LHCN-M2 (cell line): ENCODE results near the gene SVIP. TPM values are rescaled to one million over a fixed set of nuclear protein-coding genes. Genes with fewer than 3 reads are reported as not detected.

Source experiments
- DNase-seq: peaks from one replicate; pipeline ENCODE4 v3.0.0-alpha.2; 2012; ENCODE audit warnings: low read depth
- total RNA-seq: library from RNA; depleted of rRNA; stranded (reverse); fragments of >200 nt; gene quantifications from 2 replicates; pipeline ENCODE4 v1.2.3, GENCODE V29; 2014; rRNA removed

The SVIP gene
- total RNA-seq, 1 experiment from 2014 or later: 10.2 TPM

- peak; percentile 5 for DNase-seq
These were observed 33.7 kb downstream of the SVIP start for GRCh38 chr11:22795914-22796313.

GRCh38 chr11:22792497-22792896 lies 37.1 kb downstream of the SVIP start:
- peak; percentile 51 for DNase-seq

- DNase-seq: peak; percentile 27
These were observed 41.9 kb downstream of the SVIP start for GRCh38 chr11:22787551-22788162.

GRCh38 chr11:22787055-22787454 lies 42.5 kb downstream of the SVIP start:
- no peak for DNase-seq

- no peak for DNase-seq
These were observed 43.1 kb downstream of the SVIP start for GRCh38 chr11:22786475-22786874.

GRCh38 chr11:22785251-22785650 lies 44.4 kb downstream of the SVIP start:
- no peak for DNase-seq

- DNase-seq: no peak
These were observed 48.5 kb downstream of the SVIP start for GRCh38 chr11:22780952-22781593.

- DNase-seq: no peak
These were observed 49.8 kb downstream of the SVIP start for GRCh38 chr11:22779850-22780249.

- no peak for DNase-seq
These were observed 51.0 kb downstream of the SVIP start for GRCh38 chr11:22778642-22779041.

- DNase-seq: no peak
These were observed 54.4 kb downstream of the SVIP start for GRCh38 chr11:22775248-22775647.

GRCh38 chr11:22774716-22775115 lies 54.9 kb downstream of the SVIP start:
- DNase-seq: no peak

- no peak for DNase-seq
These were observed 60.5 kb downstream of the SVIP start for GRCh38 chr11:22769081-22769480.

Other genes with a start within 250 kb of the SVIP start
- gene FANCF, start 204.0 kb downstream of the SVIP start, total RNA-seq: 8.6 and 9.1 TPM in 2 replicates
- 0.40 and 1.6 TPM in 2 replicates for gene GAS2, start 163.2 kb downstream of the SVIP start, total RNA-seq
- not detected in 2 replicates for gene CCDC179, start 30.7 kb upstream of the SVIP start, total RNA-seq